CD14-positive monocyte (primary cell): Measurements from ENCODE around the gene NCBP3. TPM values are rescaled to one million over a fixed set of nuclear protein-coding genes. Genes with fewer than 3 reads are reported as not detected.
A peak's percentile ranks its signal among the peaks of the same experiment; 100 is the strongest.
"Not testable (repeated sequence)": the region's sequence is repeated elsewhere in the genome, so short reads cannot be mapped to it uniquely, and the experiment has no call there.

Experiments used
- DNase-seq, 3 donors: peaks; one replicate each; pipeline ENCODE4 v3.0.0-alpha.2; 2011 to 2022
- H2AFZ ChIP-seq: 2 replicates; pipeline ENCODE4 v1.6.0; 2012; ENCODE audit warnings: mild to moderate bottlenecking, low read depth, low read length, inconsistent platforms; ENCODE audit not compliant: insufficient read depth, poor library complexity, severe bottlenecking
- H3K27ac ChIP-seq, 2 donors: 1 replicate in 1 of 2; 2 replicates in 1 of 2; pipeline ENCODE4 v1.5.1; 2012 to 2013; ENCODE audit warnings: low read length in 2 of 2, control low read depth in 1 of 2, inconsistent platforms in 1 of 2, low read depth in 1 of 2, mild to moderate bottlenecking in 1 of 2
- H3K27me3 ChIP-seq, 2 donors: one replicate each; pipeline versions ENCODE4 v1.6.0 to v1.6.1; 2011 to 2013; ENCODE audit warnings: low read length in 2 of 2; ENCODE audit not compliant: control insufficient read depth in 2 of 2, insufficient read depth in 2 of 2
- H3K36me3 ChIP-seq, 2 donors: replicated peaks in 1 of 2; 1 replicate in 1 of 2; 2 replicates in 1 of 2; pipeline versions ENCODE4 v1.5.1 to v1.6.1; 2012 to 2013; ENCODE audit warnings: low read length in 2 of 2, control low read depth in 1 of 2, inconsistent platforms in 1 of 2, mild to moderate bottlenecking in 1 of 2; ENCODE audit not compliant: insufficient read depth in 2 of 2, control insufficient read depth in 1 of 2
- H3K4me1 ChIP-seq, 2 donors: 1 replicate in 1 of 2; 2 replicates in 1 of 2; pipeline versions ENCODE4 v1.5.1 to v1.6.1; 2012 to 2013; ENCODE audit warnings: low read length in 2 of 2, control low read depth in 1 of 2, inconsistent platforms in 1 of 2, mild to moderate bottlenecking in 1 of 2, moderate library complexity in 1 of 2; ENCODE audit not compliant: insufficient read depth in 2 of 2, control insufficient read depth in 1 of 2
- H3K4me2 ChIP-seq: replicated peaks from 2 replicates; pipeline ENCODE3; 2012; ENCODE audit warnings: low read length, moderate library complexity, mild to moderate bottlenecking; ENCODE audit not compliant: poor library complexity, severe bottlenecking; ENCODE audit errors: extremely low read depth
- H3K4me3 ChIP-seq, 3 experiments: fragments of 200-600 bp in 1 of 3; sonication (generic) in 1 of 3; replicated peaks in 1 of 3; 1 replicate in 2 of 3; 2 replicates in 1 of 3; pipeline ENCODE4 v1.5.1; 2011 to 2013; ENCODE audit warnings: low read length in 3 of 3, mild to moderate bottlenecking in 3 of 3, control low read depth in 2 of 3, low read depth in 2 of 3, inconsistent platforms in 1 of 3, moderate library complexity in 1 of 3
- H3K79me2 ChIP-seq: 2 replicates; pipeline ENCODE4 v1.6.0; 2012; ENCODE audit warnings: mild to moderate bottlenecking, control low read depth, inconsistent platforms, low read length, moderate library complexity; ENCODE audit not compliant: insufficient read depth
- H3K9ac ChIP-seq: 2 replicates; pipeline ENCODE4 v1.6.0; 2017; ENCODE audit warnings: low read length, mild to moderate bottlenecking; ENCODE audit not compliant: insufficient read depth, poor library complexity, severe bottlenecking
- H3K9me3 ChIP-seq, 2 donors: replicated peaks in 1 of 2; 1 replicate in 1 of 2; 2 replicates in 1 of 2; pipeline versions ENCODE4 v1.5.1 to v1.6.1; 2012 to 2013; ENCODE audit warnings: low read length in 2 of 2, control low read depth in 1 of 2; ENCODE audit not compliant: control insufficient read depth in 1 of 2, insufficient read depth in 1 of 2
- H4K20me1 ChIP-seq: 2 replicates; pipeline ENCODE4 v1.6.0; 2012; ENCODE audit warnings: mild to moderate bottlenecking, low read length, control low read depth, moderate library complexity; ENCODE audit not compliant: insufficient read depth
- H3K27ac Mint-ChIP-seq, 7 donors: one replicate each; pipeline ENCODE4 v1.8.0; 2020; ENCODE audit warnings: mild to moderate bottlenecking in 7 of 7, mixed read lengths in 7 of 7, moderate library complexity in 6 of 7, inconsistent platforms in 2 of 7
- H3K27me3 Mint-ChIP-seq, 3 donors: one replicate each; pipeline ENCODE4 v1.8.0; 2021 to 2022; ENCODE audit warnings: low read depth in 3 of 3, mild to moderate bottlenecking in 3 of 3, mixed read lengths in 3 of 3, moderate library complexity in 3 of 3, inconsistent platforms in 1 of 3
- H3K36me3 Mint-ChIP-seq, 2 donors: one replicate each; pipeline ENCODE4 v1.8.0; 2020; ENCODE audit warnings: mixed read lengths in 2 of 2, inconsistent platforms in 1 of 2, mild to moderate bottlenecking in 1 of 2
- H3K4me1 Mint-ChIP-seq: one replicate; pipeline ENCODE4 v1.8.0; 2020; ENCODE audit warnings: mild to moderate bottlenecking, mixed read lengths
- H3K4me3 Mint-ChIP-seq, 2 donors: one replicate each; pipeline ENCODE4 v1.8.0; 2020; ENCODE audit warnings: mild to moderate bottlenecking in 2 of 2, mixed read lengths in 2 of 2, moderate library complexity in 1 of 2
- H3K9me3 Mint-ChIP-seq, 7 donors: one replicate each; pipeline ENCODE4 v1.8.0; 2020 to 2022; ENCODE audit warnings: mixed read lengths in 7 of 7, mild to moderate bottlenecking in 6 of 7, moderate library complexity in 6 of 7, inconsistent platforms in 2 of 7
- CTCF ChIP-seq: fragments of 200-600 bp; IDR thresholded peaks from one replicate; pipeline ENCODE4 v1.8.0; 2022; ENCODE audit warnings: antibody characterized with exemption, mild to moderate bottlenecking
- WGBS: methylation state at CpG from one replicate; pipeline ENCODE4 v1.1.5; 2013; ENCODE audit warnings: missing lambda C conversion rate; ENCODE audit not compliant: insufficient coverage; 5-methylcytosine and 5-hydroxymethylcytosine counted together
- intact Hi-C, 2 donors: fragments of 100-400 bp; cut with micrococcal nuclease; formaldehyde crosslinking; loops; one replicate each; pipeline versions ENCODE4 v1.15.0 to v1.15.1; 2023
- polyA plus RNA-seq, 3 donors: library from polyadenylated mRNA; depleted of rRNA in 1 of 3; unstranded in 2 of 3; stranded (reverse) in 1 of 3; fragments of 300-500 nt in 2 of 3; fragments of >200 nt in 1 of 3; fragmentation: Illumina TruSeq in 2 of 3; gene quantifications; 1 replicate in 2 of 3; 2 replicates in 1 of 3; pipeline ENCODE4 v1.2.3, GENCODE V29; 2012 to 2021

Gene NCBP3
- polyA plus RNA-seq, 3 donors: 4.9 to 19.0 (median 8.5) TPM

- Mint-ChIP-seq H3K36me3 (peaks cover 9 to 27% of the 10 kb centered on the region in 2 donors), H3K4me3 (peak overlapping the region in 1 of 2 donors; percentile 48), H3K9me3 (no peaks in the 10 kb centered on the region), H3K27ac (peak overlapping the region in 1 of 7 donors; percentile 43), H3K4me1 (peaks cover 28% of the 10 kb centered on the region), H3K27me3 (peaks cover 4 to 10% (median 4%) of the 10 kb centered on the region in 3 donors)
- no peaks in the 10 kb centered on the region for H3K9me3 ChIP-seq
- peak overlapping the region in 1 of 3 experiments; percentile 95 for H3K4me3 ChIP-seq
- 20% methylated on average over 8 of the region's 17 CpGs for WGBS
- peaks cover 19% of the 10 kb centered on the region for H4K20me1 ChIP-seq
- H3K27ac ChIP-seq: no peak overlapping the region
- intact Hi-C loops: loop anchor here (5.0 to 10.0 kb wide), 3 partner anchors 46 to 799 kb away; partner anchors contain the start of gene CAMKK1 (in 2 of the 2)
- H3K9ac ChIP-seq: no peak overlapping the region
- no peaks in the 10 kb centered on the region for H3K27me3 ChIP-seq
- peaks cover 40% of the 10 kb centered on the region for H3K79me2 ChIP-seq
- peak; percentile 52 for TF ChIP-seq CTCF
- H2AFZ ChIP-seq: no peak overlapping the region
- H3K4me2 ChIP-seq: peak overlapping the region; percentile 94
- peaks cover 8 to 18% of the 10 kb centered on the region in 2 donors for H3K36me3 ChIP-seq
- peaks cover 16 to 21% of the 10 kb centered on the region in 2 donors for H3K4me1 ChIP-seq
- no peak for DNase-seq
These were observed 555 bp upstream of the NCBP3 start for GRCh38 chr17:3846437-3847164.

GRCh38 chr17:3845291-3845620 is 790 bp downstream of the NCBP3 start:
- peak overlapping the region; percentile 94 for H3K4me2 ChIP-seq
- peaks cover 16 to 41% of the 10 kb centered on the region in 2 donors for H3K36me3 Mint-ChIP-seq
- H3K9me3 Mint-ChIP-seq: no peaks in the 10 kb centered on the region
- peak overlapping the region; percentile 90 to 92 for H3K4me3 Mint-ChIP-seq
- H3K4me1 Mint-ChIP-seq: peaks cover 39% of the 10 kb centered on the region
- peak overlapping the region; percentile 94 for H2AFZ ChIP-seq
- H3K27ac Mint-ChIP-seq: peak overlapping the region; percentile 79 to 93 (median 87)
- WGBS: 0% methylated on average over 5 of the region's 8 CpGs
- H3K79me2 ChIP-seq: peaks cover 50% of the 10 kb centered on the region
- peak overlapping the region; percentile 77 to 95 (median 84) for H3K4me3 ChIP-seq
- intact Hi-C loops: loop anchor here (5.0 to 10.0 kb wide), 3 partner anchors 47 to 798 kb away; partner anchors contain the start of gene CAMKK1 (in 2 of the 2)
- peaks cover 2 to 4% (median 2%) of the 10 kb centered on the region in 3 donors for H3K27me3 Mint-ChIP-seq
- H3K9me3 ChIP-seq: no peaks in the 10 kb centered on the region
- TF ChIP-seq CTCF: no peak
- H4K20me1 ChIP-seq: peaks cover 29% of the 10 kb centered on the region
- H3K36me3 ChIP-seq: peaks cover 8 to 31% of the 10 kb centered on the region in 2 donors
- peak overlapping the region in 1 of 2 donors; percentile 88 for H3K27ac ChIP-seq
- H3K27me3 ChIP-seq: no peaks in the 10 kb centered on the region
- no peak for DNase-seq
- H3K4me1 ChIP-seq: peaks cover 16 to 30% of the 10 kb centered on the region in 2 donors
- peak overlapping the region; percentile 98 for H3K9ac ChIP-seq

DNA sequence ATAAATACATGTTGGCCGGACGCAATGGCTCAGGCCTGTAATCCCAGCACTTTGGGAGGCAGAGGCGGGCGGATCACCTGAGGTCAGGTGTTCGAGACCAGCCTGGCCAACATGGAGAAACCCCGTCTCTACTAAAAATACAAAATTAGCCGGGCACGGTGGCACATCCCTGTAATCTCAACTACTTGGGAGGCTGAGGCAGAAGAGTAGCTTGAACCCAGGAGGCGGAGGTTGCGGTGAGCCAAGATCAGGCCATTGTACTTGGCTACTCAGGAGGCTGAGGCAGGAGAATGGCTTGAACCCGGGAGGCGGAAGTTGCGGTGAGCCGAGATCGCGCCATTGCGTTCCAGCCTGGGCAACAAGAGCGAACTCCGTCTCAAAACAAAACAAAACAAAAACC is 1.5 kb downstream of the NCBP3 start:
- H3K27me3 ChIP-seq, H3K9ac ChIP-seq, H3K27me3 Mint-ChIP-seq, H2AFZ ChIP-seq, DNase-seq, H3K9me3 ChIP-seq, H3K9me3 Mint-ChIP-seq: not testable (repeated sequence)
- Histone ChIP-seq H3K4me2 (peak overlapping the region; percentile 94), H3K36me3 (peaks cover 13 to 38% of the 10 kb centered on the region in 2 donors), H3K27ac (peak overlapping the region in 1 of 2 donors; percentile 1), H3K4me1 (peaks cover 16 to 30% of the 10 kb centered on the region in 2 donors), H3K79me2 (peaks cover 57% of the 10 kb centered on the region), H3K4me3 (peak overlapping the region in 1 of 3 experiments; percentile 95), H4K20me1 (peaks cover 36% of the 10 kb centered on the region)
- peak overlapping the region in 3 of 7 donors; percentile 5 to 49 (median 25) for H3K27ac Mint-ChIP-seq
- H3K36me3 Mint-ChIP-seq: peaks cover 23 to 48% of the 10 kb centered on the region in 2 donors
- peak overlapping the region in 1 of 2 donors; percentile 20 for H3K4me3 Mint-ChIP-seq
- WGBS: 96% methylated on average over 5 of the region's 19 CpGs
- peaks cover 41% of the 10 kb centered on the region for H3K4me1 Mint-ChIP-seq
- intact Hi-C loops: loop anchor here in 1 of 2 donors (10.0 kb wide), 1 partner anchor 230 kb away; no protein-coding TSS in a partner anchor
